Measurements from ENCODE around the gene ARHGAP26. TPM values are rescaled to one million over a fixed set of nuclear protein-coding genes. Genes with fewer than 3 reads are reported as not detected.

The ARHGAP26 gene
- total RNA-seq, 1 experiment from 2014 or later = 79.8 TPM

DNA sequence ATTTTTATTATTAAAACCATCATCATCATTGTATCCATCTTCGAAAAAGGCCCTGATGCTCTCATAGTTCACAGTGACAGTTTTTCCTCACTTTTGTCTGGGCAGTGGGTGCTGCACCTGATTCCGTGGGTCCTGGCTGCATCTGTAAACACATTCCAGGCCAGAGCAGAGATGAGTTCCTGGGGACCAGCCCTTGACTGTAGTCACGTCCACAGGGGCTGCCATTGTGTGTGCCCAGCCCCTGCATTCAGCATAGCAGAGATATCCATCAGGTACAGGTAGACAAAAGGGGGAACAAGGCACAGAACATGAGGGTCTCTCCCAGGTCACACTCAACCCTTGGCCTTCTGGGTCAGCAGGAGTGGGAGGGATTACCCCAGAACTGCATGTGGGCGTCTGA lies 444.3 kb downstream of the ARHGAP26 start:
- POLR2A ChIA-PET = no interaction called here
- no peaks in the 10 kb centered on the region for H3K27me3 Mint-ChIP-seq (ENCODE audit: insufficient read depth, unreplicated experiment)

DNA sequence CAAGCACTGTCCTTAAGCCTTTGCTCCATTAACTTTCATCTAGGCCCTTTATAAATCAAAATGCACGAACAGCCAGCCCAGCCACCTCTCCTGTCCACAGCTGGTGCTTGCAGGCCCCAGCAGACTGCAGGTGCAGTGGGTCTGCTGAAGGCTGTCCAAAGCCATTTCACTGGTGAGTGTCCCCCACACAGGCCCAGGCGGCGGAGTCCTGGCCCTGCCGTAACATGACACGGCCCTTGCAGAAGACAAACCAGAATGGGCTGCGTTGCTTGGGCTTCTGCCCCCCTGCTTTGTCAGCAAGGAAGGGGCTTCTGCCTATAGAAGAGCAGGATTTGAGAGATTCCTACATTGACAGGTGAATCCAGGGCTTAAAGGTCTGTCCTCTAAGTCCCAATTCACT lies 444.7 kb downstream of the ARHGAP26 start:
- H3K4me1 Mint-ChIP-seq (ENCODE audit: low read depth, unreplicated experiment) = peaks cover 19% of the 10 kb centered on the region
- BruUV-seq (replicated peaks) = no TSS peak
- POLR2A ChIA-PET = no interaction called here

More for the DNA sequence above, 444.3 kb downstream of the ARHGAP26 start:
- no TSS peak for BruUV-seq (replicated peaks)
- intact Hi-C loops (cut with micrococcal nuclease; ENCODE audit: unreplicated experiment) = no loop called here
- CTCF ChIA-PET = no interaction called here
- H3K4me3 ChIP-seq (ENCODE audit: low read depth, low read length) = no peak overlapping the region
- no peaks in the 10 kb centered on the region for H3K9me3 ChIP-seq
- peaks cover 27% of the 10 kb centered on the region for H3K4me1 ChIP-seq
- Mint-ChIP-seq H3K27ac (ENCODE audit: unreplicated experiment) (no peak overlapping the region), H3K4me3 (ENCODE audit: unreplicated experiment) (no peak overlapping the region), H3K4me1 (ENCODE audit: low read depth, unreplicated experiment) (peaks cover 19% of the 10 kb centered on the region), H3K9me3 (ENCODE audit: unreplicated experiment) (no peaks in the 10 kb centered on the region), H3K36me3 (ENCODE audit: insufficient read depth, unreplicated experiment) (peaks cover 54% of the 10 kb centered on the region)
- H3K27me3 ChIP-seq (replicated peaks; ENCODE audit: control insufficient read depth, insufficient read depth, low read length) = no peaks in the 10 kb centered on the region
- DNase-seq = no peak
- peaks cover 1% of the 10 kb centered on the region for H3K36me3 ChIP-seq (ENCODE audit: control insufficient read depth, insufficient read depth, low read length)
- TF ChIP-seq, protein P1, sequence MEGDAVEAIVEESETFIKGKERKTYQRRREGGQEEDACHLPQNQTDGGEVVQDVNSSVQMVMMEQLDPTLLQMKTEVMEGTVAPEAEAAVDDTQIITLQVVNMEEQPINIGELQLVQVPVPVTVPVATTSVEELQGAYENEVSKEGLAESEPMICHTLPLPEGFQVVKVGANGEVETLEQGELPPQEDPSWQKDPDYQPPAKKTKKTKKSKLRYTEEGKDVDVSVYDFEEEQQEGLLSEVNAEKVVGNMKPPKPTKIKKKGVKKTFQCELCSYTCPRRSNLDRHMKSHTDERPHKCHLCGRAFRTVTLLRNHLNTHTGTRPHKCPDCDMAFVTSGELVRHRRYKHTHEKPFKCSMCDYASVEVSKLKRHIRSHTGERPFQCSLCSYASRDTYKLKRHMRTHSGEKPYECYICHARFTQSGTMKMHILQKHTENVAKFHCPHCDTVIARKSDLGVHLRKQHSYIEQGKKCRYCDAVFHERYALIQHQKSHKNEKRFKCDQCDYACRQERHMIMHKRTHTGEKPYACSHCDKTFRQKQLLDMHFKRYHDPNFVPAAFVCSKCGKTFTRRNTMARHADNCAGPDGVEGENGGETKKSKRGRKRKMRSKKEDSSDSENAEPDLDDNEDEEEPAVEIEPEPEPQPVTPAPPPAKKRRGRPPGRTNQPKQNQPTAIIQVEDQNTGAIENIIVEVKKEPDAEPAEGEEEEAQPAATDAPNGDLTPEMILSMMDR (IDR thresholded peaks at IDR 0.05; ENCODE audit: insufficient read depth in 1 of 2, low read depth in 1 of 2, low read length in 1 of 2, severe bottlenecking in 1 of 2, unreplicated experiment in 1 of 2) = no peak

DNA sequence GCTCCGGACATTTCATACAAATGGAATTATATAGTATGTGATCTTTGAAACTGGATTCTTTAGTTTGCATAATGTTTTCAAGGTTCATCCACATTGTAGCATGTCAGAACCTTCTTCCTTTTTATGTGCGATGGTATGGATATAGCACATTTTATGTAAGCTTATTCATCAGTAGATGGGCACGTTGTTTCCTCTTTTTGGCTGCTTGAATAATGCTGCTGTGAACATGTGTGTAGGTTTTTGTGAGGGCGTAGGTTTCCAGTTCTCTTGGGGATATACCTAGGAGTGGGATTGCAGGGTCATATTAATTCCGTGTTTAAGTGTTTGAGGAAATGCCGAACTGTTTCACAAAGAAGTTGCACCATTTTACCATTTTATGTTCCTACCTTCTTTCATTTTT lies 445.5 kb downstream of the ARHGAP26 start:
- CTCF ChIA-PET = no interaction called here
- Histone ChIP-seq H3K27me3 (replicated peaks; ENCODE audit: control insufficient read depth, insufficient read depth, low read length) (no peaks in the 10 kb centered on the region), H3K36me3 (ENCODE audit: control insufficient read depth, insufficient read depth, low read length) (peaks cover 1% of the 10 kb centered on the region), H3K4me1 (peaks cover 27% of the 10 kb centered on the region), H3K4me3 (ENCODE audit: low read depth, low read length) (no peak overlapping the region), H3K9me3 (no peaks in the 10 kb centered on the region)
- Mint-ChIP-seq H3K27me3 (ENCODE audit: insufficient read depth, unreplicated experiment) (no peaks in the 10 kb centered on the region), H3K36me3 (ENCODE audit: insufficient read depth, unreplicated experiment) (peaks cover 45% of the 10 kb centered on the region), H3K4me3 (ENCODE audit: unreplicated experiment) (no peak overlapping the region), H3K27ac (ENCODE audit: unreplicated experiment) (no peak overlapping the region), H3K4me1 (ENCODE audit: low read depth, unreplicated experiment) (peaks cover 19% of the 10 kb centered on the region), H3K9me3 (ENCODE audit: unreplicated experiment) (no peaks in the 10 kb centered on the region)
- TF ChIP-seq, protein P1 (IDR thresholded peaks at IDR 0.05; ENCODE audit: insufficient read depth in 1 of 2, low read depth in 1 of 2, low read length in 1 of 2, severe bottlenecking in 1 of 2, unreplicated experiment in 1 of 2) = no peak
- no peak for DNase-seq
- POLR2A ChIA-PET = no interaction called here
- intact Hi-C loops (cut with micrococcal nuclease; ENCODE audit: unreplicated experiment) = loop anchor here (2.0 kb wide), 1 partner anchor 49 kb away; no protein-coding TSS in a partner anchor
- BruUV-seq (replicated peaks) = no TSS peak

More for the DNA sequence above, 444.7 kb downstream of the ARHGAP26 start:
- peaks cover 53% of the 10 kb centered on the region for H3K36me3 Mint-ChIP-seq (ENCODE audit: insufficient read depth, unreplicated experiment)
- DNase-seq = no peak
- peaks cover 1% of the 10 kb centered on the region for H3K36me3 ChIP-seq (ENCODE audit: control insufficient read depth, insufficient read depth, low read length)
- H3K27me3 Mint-ChIP-seq (ENCODE audit: insufficient read depth, unreplicated experiment) = no peaks in the 10 kb centered on the region
- H3K27me3 ChIP-seq (replicated peaks; ENCODE audit: control insufficient read depth, insufficient read depth, low read length) = no peaks in the 10 kb centered on the region
- no peak overlapping the region for H3K4me3 ChIP-seq (ENCODE audit: low read depth, low read length)
- TF ChIP-seq, protein P1 (IDR thresholded peaks at IDR 0.05; ENCODE audit: insufficient read depth in 1 of 2, low read depth in 1 of 2, low read length in 1 of 2, severe bottlenecking in 1 of 2, unreplicated experiment in 1 of 2) = no peak
- H3K27ac Mint-ChIP-seq (ENCODE audit: unreplicated experiment) = no peak overlapping the region
- peaks cover 27% of the 10 kb centered on the region for H3K4me1 ChIP-seq
- no peaks in the 10 kb centered on the region for H3K9me3 Mint-ChIP-seq (ENCODE audit: unreplicated experiment)
- CTCF ChIA-PET = no interaction called here
- H3K4me3 Mint-ChIP-seq (ENCODE audit: unreplicated experiment) = no peak overlapping the region
- H3K9me3 ChIP-seq = no peaks in the 10 kb centered on the region
- intact Hi-C loops (cut with micrococcal nuclease; ENCODE audit: unreplicated experiment) = no loop called here
